Endothelial cell (in vitro differentiated cells): ENCODE data around the gene KRTAP12-3. TPM values are rescaled to one million over a fixed set of nuclear protein-coding genes. Genes with fewer than 3 reads are reported as not detected.

Source experiments
- DNase-seq: peaks from one replicate; pipeline ENCODE4 v3.0.0; 2021; ENCODE audit warnings: low spot score
- H3K27ac Mint-ChIP-seq: one replicate; pipeline ENCODE4 v1.8.0; 2021; ENCODE audit warnings: mixed read lengths, inconsistent platforms; ENCODE audit not compliant: unreplicated experiment
- H3K27me3 Mint-ChIP-seq: one replicate; pipeline ENCODE4 v1.8.0; 2021; ENCODE audit warnings: mild to moderate bottlenecking, moderate library complexity, mixed read lengths, inconsistent platforms; ENCODE audit not compliant: unreplicated experiment
- H3K36me3 Mint-ChIP-seq: one replicate; pipeline ENCODE4 v1.8.0; 2021; ENCODE audit warnings: mild to moderate bottlenecking, low read depth, mixed read lengths, inconsistent platforms; ENCODE audit not compliant: unreplicated experiment
- H3K4me1 Mint-ChIP-seq: one replicate; pipeline ENCODE4 v1.8.0; 2021; ENCODE audit warnings: mild to moderate bottlenecking, mixed read lengths, inconsistent platforms; ENCODE audit not compliant: unreplicated experiment
- H3K4me3 Mint-ChIP-seq: one replicate; pipeline ENCODE4 v1.8.0; 2021; ENCODE audit warnings: mild to moderate bottlenecking, mixed read lengths, inconsistent platforms; ENCODE audit not compliant: unreplicated experiment
- H3K9me3 Mint-ChIP-seq: one replicate; pipeline ENCODE4 v1.8.0; 2021; ENCODE audit warnings: mixed read lengths, inconsistent platforms; ENCODE audit not compliant: unreplicated experiment
- CTCF ChIP-seq: fragments of 200-600 bp; sonication (generic); IDR thresholded peaks from one replicate; pipeline ENCODE4 v1.5.0; 2021; ENCODE audit warnings: antibody characterized with exemption; ENCODE audit not compliant: unreplicated experiment
- total RNA-seq: library from RNA; stranded (reverse); fragmentation: NEBNext Ultra II Directional; extraction: Animal tissue kit (Norgen Biotek cat#: 25700); gene quantifications from one replicate; pipeline ENCODE4 v1.2.1, GENCODE V29; 2021; ENCODE audit not compliant: unreplicated experiment

The KRTAP12-3 gene
- total RNA-seq, 1 donor from 2014 or later: not detected

DNA sequence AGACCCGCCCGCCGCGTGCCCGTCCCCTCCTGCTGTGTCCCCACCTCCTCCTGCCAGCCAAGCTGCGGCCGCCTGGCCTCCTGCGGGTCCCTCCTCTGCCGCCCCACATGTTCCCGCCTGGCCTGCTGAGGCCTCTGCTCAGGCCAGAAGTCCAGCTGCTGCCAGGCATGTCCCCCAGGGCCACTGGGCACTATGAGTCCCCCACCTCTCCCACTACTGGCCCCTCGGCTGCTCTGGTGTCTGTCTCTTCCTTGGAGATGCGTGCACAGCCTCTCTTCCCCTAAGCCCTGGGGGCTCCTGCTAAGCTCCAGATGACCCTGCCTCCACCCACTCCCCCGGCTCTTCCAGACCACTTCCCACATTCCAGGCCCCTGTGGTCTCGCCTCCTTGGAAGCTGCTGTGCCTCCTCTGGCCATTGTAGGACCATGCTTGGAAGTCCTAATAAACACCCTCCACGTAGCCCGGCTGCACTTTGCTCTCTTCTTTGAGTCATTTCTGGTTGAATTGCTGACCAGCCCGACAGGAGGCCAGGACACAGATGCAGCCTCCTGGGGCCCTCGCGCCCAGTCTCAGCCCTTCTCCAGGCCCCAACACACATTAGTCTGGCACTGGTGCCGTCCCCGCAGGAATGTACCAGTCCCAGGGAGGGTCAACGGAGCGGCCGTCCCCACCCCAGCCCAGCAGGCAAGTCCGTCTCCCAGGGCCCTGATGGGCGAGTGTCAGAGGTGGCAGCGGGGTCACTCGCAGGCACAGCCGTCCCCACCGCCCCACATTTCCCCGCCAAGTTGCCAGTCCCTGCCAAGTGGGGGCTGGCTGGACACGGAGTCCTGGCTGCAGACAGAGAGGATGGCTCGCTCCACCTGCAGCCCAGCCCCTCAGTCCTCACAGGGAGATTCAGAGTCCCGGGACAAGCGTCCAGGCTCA, 40.3 kb downstream of the KRTAP12-3 start:
- H3K9me3 Mint-ChIP-seq: no peaks in the 10 kb centered on the region
- H3K4me3 Mint-ChIP-seq: no peak overlapping the region
- no peak for DNase-seq
- TF ChIP-seq CTCF: no peak
- no peak overlapping the region for H3K27ac Mint-ChIP-seq
- peaks cover 10% of the 10 kb centered on the region for H3K27me3 Mint-ChIP-seq
- H3K36me3 Mint-ChIP-seq: no peaks in the 10 kb centered on the region
- peaks cover 2% of the 10 kb centered on the region for H3K4me1 Mint-ChIP-seq

GRCh38 chr21:44699502-44700001, 41.8 kb downstream of the KRTAP12-3 start:
- Mint-ChIP-seq H3K27ac (no peak overlapping the region), H3K4me3 (no peak overlapping the region), H3K4me1 (peaks cover 2% of the 10 kb centered on the region), H3K36me3 (no peaks in the 10 kb centered on the region), H3K9me3 (no peaks in the 10 kb centered on the region), H3K27me3 (peaks cover 11% of the 10 kb centered on the region)
- TF ChIP-seq CTCF: no peak
- no peak for DNase-seq

DNA sequence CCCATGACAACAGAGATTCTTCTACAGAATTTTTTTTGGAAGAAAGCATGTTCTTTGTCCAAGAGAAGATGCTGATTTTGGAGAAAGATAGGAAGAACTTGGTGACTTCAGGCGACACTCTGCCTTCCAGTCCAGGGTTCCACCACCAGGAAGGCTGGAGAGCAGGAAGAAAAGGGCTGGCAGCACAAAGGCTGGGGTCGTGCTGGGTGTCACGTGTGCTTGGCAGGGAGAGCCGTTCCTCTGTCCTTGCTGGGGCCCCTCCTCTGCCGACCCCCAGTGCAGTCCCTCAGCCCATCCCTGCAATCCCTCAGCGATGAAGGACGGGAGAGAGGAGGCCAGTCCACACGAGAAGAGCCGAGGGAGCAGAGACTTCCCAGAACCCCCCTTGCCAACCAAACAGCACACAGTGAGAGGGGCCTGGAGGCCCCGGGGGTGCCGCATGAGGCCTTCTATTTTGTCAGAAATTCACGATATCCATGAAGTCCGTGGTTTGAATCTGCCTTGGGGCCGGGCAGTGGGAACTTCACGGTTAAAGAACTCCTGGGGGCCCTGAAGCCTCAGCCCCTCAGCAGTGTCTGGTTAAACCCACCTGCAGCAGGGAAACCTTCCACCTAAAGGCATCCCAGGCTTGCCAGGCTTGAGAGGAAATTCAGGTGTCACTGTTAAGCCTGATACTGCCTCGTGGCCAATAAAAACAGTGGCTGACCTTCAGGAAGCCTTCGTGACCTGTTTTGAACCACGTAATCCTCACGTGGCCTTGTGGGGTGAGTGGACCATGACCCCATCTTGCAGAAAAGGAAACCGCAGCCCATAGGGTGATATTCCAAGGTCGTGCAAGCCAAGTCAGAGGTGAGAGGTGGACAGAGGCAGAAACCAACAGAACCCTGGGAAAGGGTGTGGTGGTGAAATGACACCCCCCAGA, 42.6 kb downstream of the KRTAP12-3 start:
- no peak for DNase-seq
- no peak overlapping the region for H3K4me3 Mint-ChIP-seq
- no peak overlapping the region for H3K27ac Mint-ChIP-seq
- no peak for TF ChIP-seq CTCF
- H3K9me3 Mint-ChIP-seq: no peaks in the 10 kb centered on the region
- no peaks in the 10 kb centered on the region for H3K36me3 Mint-ChIP-seq
- H3K4me1 Mint-ChIP-seq: peaks cover 2% of the 10 kb centered on the region
- peaks cover 13% of the 10 kb centered on the region for H3K27me3 Mint-ChIP-seq

DNA sequence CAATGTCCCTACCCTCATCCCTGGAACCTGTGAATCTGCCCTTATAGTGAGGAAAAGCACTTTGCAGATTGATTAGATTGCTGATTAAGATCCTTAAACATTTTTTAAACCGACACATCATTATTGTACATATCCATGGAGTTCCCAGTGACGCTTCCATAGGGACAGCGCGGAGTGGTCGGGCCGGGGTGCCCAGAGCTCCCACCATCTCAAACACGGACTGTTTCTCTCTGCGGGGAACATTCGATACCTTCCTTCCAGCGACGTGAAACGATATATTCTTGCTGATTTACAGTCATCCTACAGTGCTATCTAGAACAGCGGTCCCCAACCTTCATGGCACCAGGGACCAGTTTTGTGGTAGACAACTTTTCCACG, 43.3 kb downstream of the KRTAP12-3 start:
- Mint-ChIP-seq H3K4me3 (no peak overlapping the region), H3K27me3 (peaks cover 17% of the 10 kb centered on the region), H3K27ac (no peak overlapping the region), H3K4me1 (peaks cover 6% of the 10 kb centered on the region), H3K36me3 (peaks cover 4% of the 10 kb centered on the region), H3K9me3 (no peaks in the 10 kb centered on the region)
- TF ChIP-seq CTCF: no peak
- DNase-seq: no peak
